Nephron (organoid): ENCODE measurements around the gene UST.

Experiments
- H3K27ac Mint-ChIP-seq, 3 experiments: 2 replicates each; pipeline ENCODE4 v1.8.0; 2020; ENCODE audit warnings: mixed read lengths in 3 of 3, mild to moderate bottlenecking in 2 of 3, moderate library complexity in 1 of 3
- H3K27me3 Mint-ChIP-seq: 2 replicates; pipeline ENCODE4 v1.8.0; 2021; ENCODE audit warnings: low read depth, mild to moderate bottlenecking, moderate library complexity, mixed read lengths
- H3K36me3 Mint-ChIP-seq: 2 replicates; pipeline ENCODE4 v1.8.0; 2020; ENCODE audit warnings: low read depth, mixed read lengths
- H3K4me1 Mint-ChIP-seq: 2 replicates; pipeline ENCODE4 v1.8.0; 2020; ENCODE audit warnings: mixed read lengths
- H3K4me3 Mint-ChIP-seq, 3 experiments: 2 replicates each; pipeline ENCODE4 v1.8.0; 2020; ENCODE audit warnings: mild to moderate bottlenecking in 3 of 3, mixed read lengths in 3 of 3, moderate library complexity in 2 of 3
- H3K9me3 Mint-ChIP-seq: 2 replicates; pipeline ENCODE4 v1.8.0; 2020; ENCODE audit warnings: mixed read lengths
- CTCF ChIP-seq, 3 experiments: fragments of 200-600 bp; sonication (generic); IDR thresholded peaks; one replicate each; pipeline ENCODE4 v1.5.0; 2021; ENCODE audit warnings: antibody characterized with exemption in 3 of 3; ENCODE audit not compliant: unreplicated experiment in 3 of 3

Gene UST

GRCh38 chr6:149077208-149077607, 330.4 kb downstream of the UST start:
- H3K4me3 Mint-ChIP-seq = no peak overlapping the region
- peaks cover 8% of the 10 kb centered on the region for H3K36me3 Mint-ChIP-seq
- peaks cover 51% of the 10 kb centered on the region for H3K4me1 Mint-ChIP-seq
- no peaks in the 10 kb centered on the region for H3K9me3 Mint-ChIP-seq
- TF ChIP-seq CTCF (IDR thresholded peaks at IDR 0.05; ENCODE audit: unreplicated experiment in 3 of 3) = no peak
- no peaks in the 10 kb centered on the region for H3K27me3 Mint-ChIP-seq
- H3K27ac Mint-ChIP-seq = peak overlapping the region in 1 of 3 experiments; percentile 26

- Mint-ChIP-seq H3K36me3 (peaks cover 8% of the 10 kb centered on the region), H3K4me1 (peaks cover 60% of the 10 kb centered on the region), H3K27ac (peak overlapping the region in 2 of 3 experiments; percentile 51 to 75), H3K27me3 (no peaks in the 10 kb centered on the region), H3K4me3 (no peak overlapping the region), H3K9me3 (no peaks in the 10 kb centered on the region)
- no peak for TF ChIP-seq CTCF (IDR thresholded peaks at IDR 0.05; ENCODE audit: unreplicated experiment in 3 of 3)
Observed at GRCh38 chr6:149078211-149078782, 331.5 kb downstream of the UST start.

- H3K27me3 Mint-ChIP-seq = no peaks in the 10 kb centered on the region
- no peak overlapping the region for H3K4me3 Mint-ChIP-seq
- TF ChIP-seq CTCF (IDR thresholded peaks at IDR 0.05; ENCODE audit: unreplicated experiment in 3 of 3) = no peak
- H3K4me1 Mint-ChIP-seq = peaks cover 60% of the 10 kb centered on the region
- no peaks in the 10 kb centered on the region for H3K9me3 Mint-ChIP-seq
- H3K36me3 Mint-ChIP-seq = peaks cover 4% of the 10 kb centered on the region
- peak overlapping the region; percentile 63 to 84 (median 75) for H3K27ac Mint-ChIP-seq
Observed at GRCh38 chr6:149079456-149079855, 332.6 kb downstream of the UST start.

GRCh38 chr6:149079911-149080491, 333.2 kb downstream of the UST start:
- Mint-ChIP-seq H3K4me1 (peaks cover 60% of the 10 kb centered on the region), H3K4me3 (no peak overlapping the region), H3K36me3 (no peaks in the 10 kb centered on the region), H3K9me3 (no peaks in the 10 kb centered on the region), H3K27me3 (no peaks in the 10 kb centered on the region), H3K27ac (peak overlapping the region; percentile 63 to 84 (median 75))
- no peak for TF ChIP-seq CTCF (IDR thresholded peaks at IDR 0.05; ENCODE audit: unreplicated experiment in 3 of 3)

GRCh38 chr6:149080511-149080910, 333.7 kb downstream of the UST start:
- Mint-ChIP-seq H3K9me3 (no peaks in the 10 kb centered on the region), H3K36me3 (no peaks in the 10 kb centered on the region), H3K4me3 (no peak overlapping the region), H3K27me3 (no peaks in the 10 kb centered on the region), H3K4me1 (peaks cover 61% of the 10 kb centered on the region), H3K27ac (peak overlapping the region; percentile 32 to 84 (median 75))
- TF ChIP-seq CTCF (IDR thresholded peaks at IDR 0.05; ENCODE audit: unreplicated experiment in 3 of 3) = no peak

GRCh38 chr6:149081281-149081680, 334.5 kb downstream of the UST start:
- no peaks in the 10 kb centered on the region for H3K27me3 Mint-ChIP-seq
- peaks cover 59% of the 10 kb centered on the region for H3K4me1 Mint-ChIP-seq

More at GRCh38 chr6:149081281-149081680, 334.5 kb downstream of the UST start:
- Mint-ChIP-seq H3K9me3 (no peaks in the 10 kb centered on the region), H3K27ac (peak overlapping the region in 2 of 3 experiments; percentile 75 to 84), H3K4me3 (no peak overlapping the region), H3K36me3 (no peaks in the 10 kb centered on the region)
- no peak for TF ChIP-seq CTCF (IDR thresholded peaks at IDR 0.05; ENCODE audit: unreplicated experiment in 3 of 3)
